SU-DHL-6 (cell line): ENCODE measurements around the gene OSBPL7.
A peak's percentile ranks its signal among the peaks of the same experiment; 100 is the strongest.

Experiments used
- H2AFZ ChIP-seq: fragments of 200-600 bp; sonication (generic); 2 replicates; pipeline ENCODE4 v1.6.1; 2014; ENCODE audit warnings: low read depth, mild to moderate bottlenecking, moderate library complexity, mixed read lengths, antibody characterized with exemption, low read length; ENCODE audit not compliant: severe bottlenecking
- H3F3A ChIP-seq: fragments of 200-600 bp; shearing (Covaris generic); 2 replicates; pipeline ENCODE4 v1.6.0; 2016; ENCODE audit warnings: antibody characterized with exemption, mild to moderate bottlenecking; ENCODE audit not compliant: insufficient read depth
- H3K27ac ChIP-seq: fragments of 200-600 bp; sonication (generic); 2 replicates; pipeline ENCODE4 v1.5.1; 2016; ENCODE audit warnings: low read depth, mild to moderate bottlenecking, low read length, moderate library complexity, mixed read lengths
- H3K27me3 ChIP-seq: fragments of 200-600 bp; sonication (generic), shearing (Covaris generic); 2 replicates; pipeline ENCODE4 v1.6.0; 2014; ENCODE audit warnings: mild to moderate bottlenecking, low read length
- H3K36me3 ChIP-seq: fragments of 200-600 bp; sonication (generic); 2 replicates; pipeline ENCODE4 v1.6.1; 2014; ENCODE audit warnings: mild to moderate bottlenecking, low read length, mixed read lengths
- H3K4me2 ChIP-seq: fragments of 300-600, 200-600 bp; shearing (Covaris generic), sonication (generic); 2 replicates; pipeline ENCODE4 v1.6.0; 2014; ENCODE audit warnings: low read length, low read depth, mild to moderate bottlenecking; ENCODE audit not compliant: poor library complexity, severe bottlenecking
- H3K4me3 ChIP-seq: fragments of 200-600 bp; sonication (generic); 2 replicates; pipeline ENCODE4 v1.5.1; 2014; ENCODE audit warnings: antibody characterized with exemption, low read length, mild to moderate bottlenecking, mixed read lengths; ENCODE audit not compliant: insufficient read depth, poor library complexity, severe bottlenecking
- H3K79me2 ChIP-seq: fragments of 200-600 bp; sonication (generic); 2 replicates; pipeline ENCODE4 v1.6.1; 2014; ENCODE audit warnings: mild to moderate bottlenecking, low read length, moderate library complexity; ENCODE audit not compliant: insufficient read depth
- H3K9ac ChIP-seq: fragments of 200-600 bp; sonication (generic); 2 replicates; pipeline ENCODE4 v1.7.0; 2014; ENCODE audit warnings: mild to moderate bottlenecking, low read length
- H3K9me2 ChIP-seq: fragments of 200-600 bp; sonication (generic); replicated peaks from 2 replicates; pipeline ENCODE4 v1.6.1; 2014; ENCODE audit warnings: low read length; ENCODE audit not compliant: insufficient read depth
- H3K9me3 ChIP-seq: fragments of 200-600 bp; sonication (generic); 2 replicates; pipeline ENCODE4 v1.6.1; 2014; ENCODE audit warnings: low read length, mixed read lengths; ENCODE audit not compliant: insufficient read depth
- H4K20me1 ChIP-seq: fragments of 200-600 bp; sonication (generic); 2 replicates; pipeline ENCODE4 v1.6.1; 2014; ENCODE audit warnings: low read depth, mild to moderate bottlenecking, antibody characterized with exemption, low read length, moderate library complexity, mixed read lengths
- CTCF ChIP-seq: fragments of 200-600 bp; sonication (generic); IDR thresholded peaks from one replicate; pipeline ENCODE4 v1.5.1; 2017; ENCODE audit warnings: antibody characterized with exemption, mild to moderate bottlenecking, low read length, moderate library complexity; ENCODE audit not compliant: insufficient read depth, poor library complexity, severe bottlenecking
- EZH2phosphoT487 ChIP-seq: fragments of 200-600 bp; sonication (generic), shearing (Covaris generic); conservative IDR thresholded peaks from 2 replicates; pipeline ENCODE4 v1.6.1; 2018; ENCODE audit warnings: mild to moderate bottlenecking, antibody characterized with exemption, low read length, moderate library complexity, mixed read lengths

The OSBPL7 gene

DNA sequence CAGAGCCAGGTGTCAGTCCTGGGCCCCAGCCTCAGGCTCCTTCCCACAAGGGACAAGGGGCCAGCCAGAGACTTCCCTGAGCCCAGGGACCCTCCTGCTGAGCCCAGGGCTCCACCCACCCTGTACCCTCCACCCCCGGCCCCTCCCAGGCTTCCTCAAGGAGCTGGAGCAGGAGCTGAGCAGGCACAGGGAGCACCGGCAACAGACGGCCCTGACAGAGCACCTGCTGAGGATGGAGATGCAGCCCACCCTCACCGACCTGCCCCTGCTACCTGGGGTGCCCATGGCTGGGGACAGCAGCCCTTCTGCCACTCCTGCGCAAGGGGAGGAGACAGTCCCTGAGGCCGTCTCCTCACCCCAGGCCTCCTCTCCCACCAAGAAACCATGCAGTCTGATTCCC, 15.0 kb upstream of the OSBPL7 start:
- Histone ChIP-seq H3K9me2 (no peaks in the 10 kb centered on the region), H3K36me3 (no peaks in the 10 kb centered on the region), H3F3A (no peaks in the 10 kb centered on the region), H3K4me3 (no peak overlapping the region), H3K27ac (no peak overlapping the region), H3K4me2 (no peak overlapping the region), H3K9me3 (no peaks in the 10 kb centered on the region), H4K20me1 (no peaks in the 10 kb centered on the region), H3K9ac (no peak overlapping the region), H3K27me3 (no peaks in the 10 kb centered on the region), H3K79me2 (no peaks in the 10 kb centered on the region), H2AFZ (no peak overlapping the region)
- no peak for TF ChIP-seq EZH2phosphoT487
- TF ChIP-seq CTCF = no peak

DNA sequence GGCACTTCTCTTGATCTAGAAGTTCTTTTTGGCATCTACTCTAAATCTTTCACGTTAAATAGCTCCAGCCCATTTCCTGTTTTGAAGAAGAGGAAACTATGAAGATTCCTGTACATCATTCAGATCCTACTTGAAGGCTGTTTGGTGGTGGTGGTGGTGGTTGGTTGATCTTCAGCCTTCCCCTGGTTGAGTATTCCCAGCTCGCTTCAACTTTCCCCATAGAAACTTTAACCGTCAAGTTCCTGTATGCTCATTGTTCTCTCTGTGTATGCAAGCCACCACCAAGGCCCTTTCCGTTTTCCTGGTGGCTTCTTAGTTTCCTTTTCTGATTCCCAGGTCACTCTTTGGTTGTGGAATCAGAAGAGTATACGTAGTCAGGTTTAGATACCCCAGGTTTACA, 13.2 kb upstream of the OSBPL7 start:
- no peaks in the 10 kb centered on the region for H4K20me1 ChIP-seq
- H3K27ac ChIP-seq = no peak overlapping the region
- no peaks in the 10 kb centered on the region for H3K9me3 ChIP-seq
- H2AFZ ChIP-seq = no peak overlapping the region
- no peak for TF ChIP-seq EZH2phosphoT487
- no peak for TF ChIP-seq CTCF
- H3K9me2 ChIP-seq = no peaks in the 10 kb centered on the region
- no peak overlapping the region for H3K4me3 ChIP-seq
- no peaks in the 10 kb centered on the region for H3F3A ChIP-seq
- H3K36me3 ChIP-seq = no peaks in the 10 kb centered on the region
- H3K27me3 ChIP-seq = no peaks in the 10 kb centered on the region
- peaks cover 14% of the 10 kb centered on the region for H3K79me2 ChIP-seq
- H3K4me2 ChIP-seq = no peak overlapping the region
- H3K9ac ChIP-seq = no peak overlapping the region

DNA sequence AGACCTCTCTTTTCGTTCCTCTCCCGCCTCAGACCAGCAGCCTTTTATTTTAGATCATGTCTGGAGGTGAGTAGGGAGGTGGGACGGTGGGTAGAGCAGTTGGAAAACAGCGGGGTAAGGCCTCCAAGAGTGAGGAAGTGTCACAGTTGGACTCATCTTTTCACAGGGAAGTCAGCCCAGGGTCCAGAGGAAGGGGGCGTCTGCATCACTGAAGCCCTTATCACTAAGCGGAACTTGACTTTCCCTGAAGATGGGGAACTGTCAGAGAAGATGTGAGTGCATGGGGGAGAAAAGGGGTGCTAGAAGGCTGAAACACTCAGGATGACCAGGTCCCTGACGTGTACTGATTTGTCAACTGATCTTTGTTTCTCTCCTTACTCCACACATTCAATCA, 10.3 kb upstream of the OSBPL7 start:
- Histone ChIP-seq H3K9me2 (no peaks in the 10 kb centered on the region), H3K36me3 (peaks cover 2% of the 10 kb centered on the region; the same call in 1 of the 2 replicates), H3K27ac (no peak overlapping the region), H3K4me3 (peak overlapping the region; percentile 82), H2AFZ (peak overlapping the region; percentile 83), H3K27me3 (no peaks in the 10 kb centered on the region), H3K9ac (peak overlapping the region; percentile 78), H3K4me2 (peak overlapping the region; percentile 99), H3K9me3 (no peaks in the 10 kb centered on the region), H4K20me1 (no peaks in the 10 kb centered on the region), H3F3A (no peaks in the 10 kb centered on the region), H3K79me2 (peaks cover 14% of the 10 kb centered on the region)
- TF ChIP-seq CTCF (no peak), EZH2phosphoT487 (no peak)
